ENCODE data around the gene CLINT1.

- TF ChIP-seq EZH2phosphoT487 (IDR thresholded peaks at IDR 0.05; ENCODE audit: unreplicated experiment), result no peak
- TF ChIP-seq CTCF (conservative IDR thresholded peaks at IDR 0.05; ENCODE audit: low read depth in 2 of 2), result no peak
- no peak for TF ChIP-seq POLR2AphosphoS5 (IDR thresholded peaks at IDR 0.05; ENCODE audit: low read depth)
- TF ChIP-seq EZH2 (IDR thresholded peaks at IDR 0.05; ENCODE audit: low read depth, unreplicated experiment), result no peak
- TF ChIP-seq CREB1 (CRISPR knock-in tag; IDR thresholded peaks at IDR 0.05; ENCODE audit: low read depth), result no peak
- no peak for TF ChIP-seq REST (IDR thresholded peaks at IDR 0.05; ENCODE audit: unreplicated experiment)
- no peak for TF ChIP-seq NANOG (IDR thresholded peaks at IDR 0.05; ENCODE audit: borderline replicate concordance)
- no peak for TF ChIP-seq JUNB (IDR thresholded peaks at IDR 0.05; ENCODE audit: unreplicated experiment)
- no peak for TF ChIP-seq ETS1 (IDR thresholded peaks at IDR 0.05)
- no peak for TF ChIP-seq ZNF331 (CRISPR knock-in tag; IDR thresholded peaks at IDR 0.05; ENCODE audit: low read depth)
- TF ChIP-seq ZNF462 (CRISPR knock-in tag; IDR thresholded peaks at IDR 0.05), result no peak
- no peak for TF ChIP-seq ZNF114 (CRISPR knock-in tag; IDR thresholded peaks at IDR 0.05)
- no peak for TF ChIP-seq STAT1 (IDR thresholded peaks at IDR 0.05; ENCODE audit: unreplicated experiment)
These were observed 56.2 kb downstream of the CLINT1 start for GRCh38 chr5:157802736-157803135.
